Measurements from ENCODE around the gene MOV10L1.
"Not testable (repeated sequence)": the region's sequence is repeated elsewhere in the genome, so short reads cannot be mapped to it uniquely, and the experiment has no call there.

The MOV10L1 gene

GRCh38 chr22:50192436-50193204 is 102.8 kb downstream of the MOV10L1 start:
- DNase-seq, result no peak

GRCh38 chr22:50193621-50194020 is 103.8 kb downstream of the MOV10L1 start:
- no peak for DNase-seq

GRCh38 chr22:50194037-50194805 is 104.4 kb downstream of the MOV10L1 start:
- no peak for DNase-seq

- DNase-seq, result no peak
These were observed 106.5 kb downstream of the MOV10L1 start for GRCh38 chr22:50196256-50196655.

DNA sequence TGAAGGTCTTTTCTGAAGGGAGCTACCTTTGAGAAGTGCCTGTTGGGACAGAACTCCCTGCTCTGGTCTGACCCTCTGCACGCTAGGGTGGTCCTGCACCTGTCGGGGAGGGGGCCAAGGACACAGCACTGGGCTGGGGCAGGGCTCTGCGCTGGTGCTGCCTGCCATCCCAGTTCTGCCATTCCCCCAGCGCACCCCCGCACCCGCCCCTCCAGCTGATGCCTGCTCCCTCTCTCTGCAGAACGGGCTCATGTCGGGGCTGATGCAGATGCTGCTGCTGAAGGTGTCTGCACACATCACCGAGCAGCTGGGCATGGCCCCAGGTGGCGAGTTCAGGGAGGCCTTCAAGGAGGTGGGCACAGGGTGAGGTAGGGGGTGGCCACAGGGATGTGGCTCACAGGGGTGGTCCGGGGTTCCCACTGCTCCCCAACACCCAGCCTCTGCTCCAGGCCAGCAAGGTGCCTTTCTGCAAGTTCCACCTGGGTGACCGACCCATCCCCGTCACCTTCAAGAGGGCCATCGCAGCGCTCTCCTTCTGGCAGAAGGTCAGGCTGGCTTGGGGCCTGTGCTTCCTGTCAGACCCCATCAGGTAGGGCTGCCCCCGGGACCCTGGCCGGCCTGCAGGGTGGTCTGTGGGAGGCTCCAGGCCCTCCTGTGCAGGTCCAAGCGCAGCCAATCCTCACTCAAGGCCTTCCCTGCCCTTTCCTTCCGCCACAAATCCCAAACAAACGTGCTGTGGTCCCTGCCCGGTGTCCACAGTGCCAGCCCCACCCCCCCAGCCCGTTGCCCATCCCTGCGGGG is 107.4 kb downstream of the MOV10L1 start:
- DNase-seq, result no peak

DNA sequence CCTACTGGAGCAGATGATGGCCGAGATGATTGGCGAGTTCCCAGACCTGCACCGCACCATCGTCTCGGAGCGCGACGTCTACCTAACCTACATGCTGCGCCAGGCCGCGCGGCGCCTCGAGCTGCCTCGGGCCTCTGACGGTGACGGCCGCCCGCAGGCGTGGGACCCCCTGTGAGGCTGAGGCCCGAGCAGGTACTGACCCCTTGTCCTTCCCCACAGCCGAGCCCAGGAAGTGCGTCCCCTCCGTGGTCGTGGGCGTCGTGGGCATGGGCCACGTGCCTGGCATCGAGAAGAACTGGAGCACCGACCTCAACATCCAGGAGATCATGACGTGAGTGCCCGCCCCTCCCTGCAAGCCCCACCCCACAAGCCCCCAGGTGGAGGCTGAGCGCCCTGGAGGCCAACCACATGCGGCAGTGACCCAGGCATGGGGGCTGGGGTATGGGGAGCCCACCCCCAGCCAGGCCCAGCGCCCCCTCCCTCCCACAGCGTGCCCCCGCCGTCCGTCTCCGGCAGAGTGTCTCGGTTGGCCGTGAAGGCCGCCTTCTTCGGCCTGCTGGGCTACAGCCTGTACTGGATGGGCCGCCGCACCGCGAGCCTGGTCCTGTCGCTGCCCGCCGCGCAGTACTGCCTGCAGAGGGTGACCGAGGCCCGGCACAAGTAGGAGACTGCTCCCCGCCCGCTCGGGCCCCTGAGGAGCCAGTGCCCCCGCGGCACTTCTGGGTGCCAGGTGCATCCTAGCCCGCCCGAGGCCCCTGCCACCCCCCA is 108.2 kb downstream of the MOV10L1 start:
- DNase-seq, result no peak

- DNase-seq, result no peak
These were observed 108.8 kb downstream of the MOV10L1 start for GRCh38 chr22:50198624-50199017.

- DNase-seq, result no peak
These were observed 109.5 kb downstream of the MOV10L1 start for GRCh38 chr22:50199251-50199721.

DNA sequence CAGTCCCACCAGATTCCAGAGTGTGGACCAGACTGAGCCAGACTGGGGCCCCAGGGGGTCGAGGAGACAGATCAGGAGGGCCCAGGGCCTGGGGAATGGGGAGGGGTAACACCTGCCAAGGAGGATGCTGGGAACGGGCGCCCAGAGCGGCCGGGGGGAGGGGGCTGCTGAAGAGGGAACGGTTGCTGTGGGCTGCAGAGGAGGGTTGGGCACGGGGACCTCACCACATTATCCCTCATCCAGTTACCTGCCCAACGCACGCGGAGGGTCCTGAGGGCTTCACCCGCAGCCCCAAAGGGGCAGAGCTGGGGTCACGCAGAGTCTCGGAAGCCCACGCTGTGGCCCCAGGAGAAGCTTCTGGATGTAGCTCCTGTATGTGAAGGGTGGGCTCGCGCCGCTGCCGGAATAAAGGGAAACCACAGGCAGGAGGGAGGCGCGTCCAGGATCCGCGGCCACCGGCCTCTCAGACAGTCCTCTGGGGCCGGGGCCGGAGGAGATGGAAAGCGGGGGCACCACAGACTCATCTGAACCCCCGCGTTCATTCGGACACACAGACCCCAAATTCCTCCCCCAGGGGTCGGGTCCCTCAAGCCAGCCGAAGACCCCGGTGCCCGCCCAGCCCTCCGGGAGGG is 110.1 kb downstream of the MOV10L1 start:
- peak; percentile 65 for DNase-seq

GRCh38 chr22:50200461-50201190 is 110.8 kb downstream of the MOV10L1 start, which contains the start of gene SELENOO:
TSS of gene SELENOO (plus strand) at chr22:50201011. CDS start at chr22:50201037, 26 bp downstream.
- peak; percentile 95 for DNase-seq

DNA sequence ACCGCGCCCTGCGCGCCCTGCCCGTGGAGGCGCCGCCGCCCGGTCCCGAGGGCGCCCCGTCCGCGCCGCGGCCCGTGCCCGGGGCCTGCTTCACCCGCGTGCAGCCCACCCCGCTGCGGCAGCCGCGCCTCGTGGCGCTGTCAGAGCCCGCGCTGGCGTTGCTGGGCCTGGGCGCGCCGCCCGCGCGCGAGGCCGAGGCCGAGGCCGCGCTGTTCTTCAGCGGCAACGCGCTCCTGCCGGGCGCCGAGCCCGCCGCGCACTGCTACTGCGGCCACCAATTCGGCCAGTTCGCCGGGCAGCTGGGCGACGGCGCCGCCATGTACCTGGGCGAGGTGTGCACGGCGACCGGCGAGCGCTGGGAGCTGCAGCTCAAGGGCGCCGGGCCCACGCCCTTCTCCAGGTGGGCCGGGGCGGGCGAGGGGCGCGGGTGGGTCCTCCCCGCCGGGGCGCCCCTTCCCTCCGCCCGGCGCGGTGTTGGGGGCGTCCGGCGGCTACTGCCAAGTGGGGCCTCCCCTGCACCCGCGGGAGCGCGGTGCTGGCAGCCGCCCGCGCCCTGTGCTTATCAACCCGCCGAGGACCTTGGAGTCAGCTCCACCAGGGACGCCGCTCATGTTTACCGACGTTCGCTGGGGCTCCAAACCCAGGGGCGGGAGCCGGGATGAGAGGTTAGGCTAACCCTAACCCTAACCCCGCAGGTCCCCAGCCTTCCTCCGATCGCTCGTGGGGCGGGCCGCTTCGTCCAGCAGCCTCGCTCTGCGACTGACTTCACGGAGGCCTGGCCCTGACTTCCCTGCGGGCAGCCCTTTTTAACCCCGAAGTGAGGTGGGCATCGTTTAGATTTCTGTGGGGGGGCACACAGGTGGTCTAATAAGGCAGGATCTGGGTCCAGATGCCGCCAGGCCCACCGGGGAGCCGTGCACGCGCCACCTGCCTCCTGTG is 111.7 kb downstream of the MOV10L1 start:
- no peak for DNase-seq

- DNase-seq, result no peak
These were observed 112.4 kb downstream of the MOV10L1 start for GRCh38 chr22:50202130-50202666.

DNA sequence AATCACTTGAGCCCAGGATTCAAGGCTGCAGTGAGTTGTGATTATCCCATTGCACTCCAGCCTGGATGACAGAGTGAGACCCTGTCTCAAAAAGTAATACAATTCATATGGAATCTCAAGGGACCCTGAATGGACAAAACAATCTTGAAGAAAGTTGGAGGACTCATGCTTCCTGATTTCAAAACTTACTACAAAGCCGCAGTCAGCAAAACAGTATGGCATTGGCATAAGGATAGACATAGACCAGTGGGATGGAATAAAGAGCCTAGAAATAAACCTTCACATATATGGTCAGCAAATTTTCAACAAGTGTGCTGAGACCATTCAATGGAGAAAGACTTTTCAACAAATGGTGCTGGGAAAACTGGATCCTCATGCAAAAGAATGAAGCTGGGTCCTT is 113.5 kb downstream of the MOV10L1 start:
- DNase-seq, result no peak

GRCh38 chr22:50204571-50204970 is 114.8 kb downstream of the MOV10L1 start:
- DNase-seq, result no peak

- DNase-seq, result not testable (repeated sequence)
These were observed 115.2 kb downstream of the MOV10L1 start for GRCh38 chr22:50204998-50205397.

GRCh38 chr22:50205781-50206569 is 116.2 kb downstream of the MOV10L1 start:
- no peak for DNase-seq

DNA sequence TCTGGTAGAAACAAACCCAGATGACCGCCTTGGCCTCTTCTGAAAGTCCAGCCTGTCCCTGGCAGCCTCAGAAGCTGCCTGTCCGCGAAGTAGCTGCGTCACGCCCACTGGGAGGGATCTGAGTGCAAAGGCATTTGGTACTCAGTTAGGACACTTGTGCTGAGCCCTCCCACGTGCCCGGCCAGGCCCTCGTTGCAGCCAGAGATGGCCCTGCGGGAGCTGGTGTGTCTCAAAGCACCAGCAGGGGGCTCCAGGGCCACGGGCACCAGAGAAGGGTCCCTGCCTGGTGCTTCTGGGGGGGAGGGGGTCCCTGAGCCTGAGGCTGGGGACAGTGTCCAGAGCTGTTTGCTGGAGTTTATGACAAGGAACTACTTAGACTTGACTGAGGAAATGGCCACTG is 116.8 kb downstream of the MOV10L1 start:
- DNase-seq, result no peak

DNA sequence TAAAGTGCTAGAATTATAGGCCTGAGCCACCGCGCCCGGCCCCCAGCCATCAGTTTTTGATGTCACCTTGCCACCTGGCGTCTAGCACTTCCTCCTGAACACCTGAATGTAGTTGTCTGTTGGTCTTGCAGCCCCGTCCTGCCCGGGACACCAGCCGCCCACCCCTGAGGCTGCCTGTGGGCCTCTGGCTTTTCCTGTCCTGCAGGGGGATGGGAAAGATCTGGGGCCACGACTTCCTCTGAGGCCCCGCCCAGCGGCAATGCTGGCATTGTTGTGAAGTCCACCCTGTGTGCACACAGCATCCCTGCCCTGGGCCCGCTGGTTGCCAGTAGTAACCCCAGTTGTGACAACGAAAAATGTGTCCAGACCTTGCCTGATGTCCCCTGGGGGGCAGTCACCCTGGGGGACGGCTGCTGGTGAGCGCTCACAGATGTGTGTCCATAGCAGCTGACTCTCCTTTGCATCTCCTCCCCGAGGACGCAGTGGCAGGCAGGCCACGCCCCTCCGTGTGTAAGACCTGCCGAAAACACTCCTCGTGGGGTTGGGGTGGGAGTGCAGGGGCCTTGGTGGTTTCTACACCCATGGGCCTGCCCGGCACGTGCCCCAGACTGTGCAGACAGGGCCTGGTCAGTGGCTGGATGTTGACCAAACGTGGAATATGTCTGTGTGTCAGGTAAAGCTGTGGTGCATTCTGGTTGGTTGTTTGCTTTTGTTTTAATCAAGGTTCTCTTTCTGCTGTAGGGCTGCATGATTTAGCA is 117.8 kb downstream of the MOV10L1 start:
- no peak for DNase-seq

All from eye (tissue), 1 donor.